Panc1 (cell line): Measurements from ENCODE around the gene HABP4. TPM values are rescaled to one million over a fixed set of nuclear protein-coding genes. Genes with fewer than 3 reads are reported as not detected.

Source experiments
- ATAC-seq: fragments of 200-7000 bp; cut with Tn5 transposase; 2 replicates; pipeline ENCODE4 v1.9.1; 2020; ENCODE audit warnings: mild to moderate bottlenecking, moderate library complexity
- BruUV-seq: library from RNA; stranded (reverse); fragments of 400-500 nt; replicated peaks from 2 replicates; lab custom pipeline; 2021; lab: Mats Ljungman, UMichigan
- CTCF ChIA-PET: fragments of 300-600 bp; sonication (Branson Sonifier 250); formaldehyde crosslinking; loops from one replicate; lab custom pipeline; 2022; ENCODE audit warnings: antibody characterized with exemption; lab: Charles Lee
- POLR2A ChIA-PET: fragments of 300-600 bp; sonication (Branson Sonifier 250); formaldehyde crosslinking; loops from one replicate; lab custom pipeline; 2022; ENCODE audit warnings: antibody characterized with exemption; lab: Charles Lee
- DNase-seq: peaks from one replicate; pipeline ENCODE4 v3.0.0-alpha.2; 2010; ENCODE audit warnings: low read depth, low spot score
- H3K27ac ChIP-seq: 2 replicates; pipeline ENCODE4 v1.5.1; 2011; ENCODE audit warnings: mild to moderate bottlenecking, low read length, inconsistent platforms
- H3K27me3 ChIP-seq: fragments of 200-500 bp; sonication (Bioruptor generic); 2 replicates; pipeline ENCODE4 v1.6.0; 2014; ENCODE audit warnings: low read length, inconsistent platforms; ENCODE audit not compliant: control insufficient read depth, insufficient read depth
- H3K36me3 ChIP-seq: fragments of 200-500 bp; sonication (Bioruptor generic); 2 replicates; pipeline ENCODE4 v1.5.1; 2014; ENCODE audit warnings: inconsistent platforms, mild to moderate bottlenecking, low read length, moderate library complexity; ENCODE audit not compliant: control insufficient read depth, insufficient read depth
- H3K4me1 ChIP-seq: 2 replicates; pipeline ENCODE4 v1.5.1; 2011; ENCODE audit warnings: inconsistent platforms, mild to moderate bottlenecking, low read length, moderate library complexity; ENCODE audit not compliant: control insufficient read depth, insufficient read depth
- H3K4me3 ChIP-seq, 2 experiments: 2 replicates each; pipeline ENCODE4 v1.5.1; 2011 to 2012; ENCODE audit warnings: low read depth in 2 of 2, low read length in 2 of 2, mild to moderate bottlenecking in 2 of 2, inconsistent platforms in 1 of 2, moderate library complexity in 1 of 2
- H3K9me3 ChIP-seq: fragments of 200-500 bp; sonication (Bioruptor generic); 2 replicates; pipeline ENCODE4 v1.5.1; 2014; ENCODE audit warnings: low read depth, mild to moderate bottlenecking, inconsistent platforms, low read length, moderate library complexity; ENCODE audit not compliant: control insufficient read depth, insufficient read depth
- CTCF ChIP-seq: fragments of 450-650 bp; IDR thresholded peaks from 2 replicates; pipeline ENCODE4 v1.5.1; 2017; ENCODE audit warnings: mild to moderate bottlenecking
- POLR2AphosphoS5 ChIP-seq: IDR thresholded peaks from 2 replicates; pipeline ENCODE4 v1.6.1; 2012; ENCODE audit warnings: mild to moderate bottlenecking, low read depth, low read length, moderate library complexity
- REST ChIP-seq, 2 experiments: IDR thresholded peaks; 2 replicates each; pipeline ENCODE4 v1.6.1; 2011 to 2012; ENCODE audit warnings: low read depth in 2 of 2, control low read depth in 1 of 2, low read length in 1 of 2, mild to moderate bottlenecking in 1 of 2, moderate library complexity in 1 of 2; ENCODE audit not compliant: insufficient read depth in 1 of 2
- SIN3A ChIP-seq: IDR thresholded peaks from 2 replicates; pipeline ENCODE4 v1.6.1; 2012; ENCODE audit warnings: low read depth, mild to moderate bottlenecking, low read length, moderate library complexity, borderline replicate concordance; ENCODE audit not compliant: insufficient read depth
- TCF7L2 ChIP-seq: IDR thresholded peaks from 2 replicates; pipeline ENCODE4 v1.6.1; 2011; ENCODE audit warnings: mild to moderate bottlenecking, low read depth, low read length, inconsistent platforms
- in situ Hi-C: cut with HindIII; loops from 2 replicates; pipeline ENCODE4 v1.10.0; 2016; ENCODE audit warnings: low sequenced_read_pairs, low pct_unique_long_range_greater_than_20kb
- intact Hi-C: fragments of 100-400 bp; cut with micrococcal nuclease; formaldehyde crosslinking; loops from one replicate; pipeline ENCODE4 v1.10.0; 2022; ENCODE audit not compliant: unreplicated experiment
- total RNA-seq: library from RNA; stranded (reverse); gene quantifications from one replicate; pipeline ENCODE4 v1.2.1, GENCODE V29; 2021; ENCODE audit not compliant: unreplicated experiment

Gene HABP4
- total RNA-seq, 1 experiment from 2014 or later = 32.3 TPM

- in situ Hi-C loops = no loop called here
- Histone ChIP-seq H3K27me3 (no peaks in the 10 kb centered on the region), H3K4me3 (no peak overlapping the region), H3K4me1 (no peaks in the 10 kb centered on the region), H3K27ac (no peak overlapping the region), H3K36me3 (no peaks in the 10 kb centered on the region), H3K9me3 (no peaks in the 10 kb centered on the region)
- intact Hi-C loops = no loop called here
- no peak for ATAC-seq
- ChIA-PET POLR2A (interaction anchor here (0.6 kb wide), 1 partner anchor 24 kb away, joined by 4 read pairs; no protein-coding TSS in a partner anchor), CTCF (no interaction called here)
- no TSS peak for BruUV-seq
- no peak for TF ChIP-seq TCF7L2
- no peak for DNase-seq
Measured at GRCh38 chr9:96519095-96519494, 69.1 kb downstream of the HABP4 start.

GRCh38 chr9:96519787-96520186 is 69.8 kb downstream of the HABP4 start:
- BruUV-seq = no TSS peak
- CTCF ChIA-PET = no interaction called here
- no peaks in the 10 kb centered on the region for H3K36me3 ChIP-seq
- TF ChIP-seq POLR2AphosphoS5 = no peak
- TF ChIP-seq REST (IDR thresholded peaks at IDR 0.05; ENCODE audit: insufficient read depth in 1 of 2, low read depth in 2 of 2, low read length in 1 of 2) = no peak
- TF ChIP-seq CTCF = no peak
- TF ChIP-seq SIN3A = no peak
- TF ChIP-seq TCF7L2 = no peak
- no peak overlapping the region for H3K4me3 ChIP-seq
- intact Hi-C loops = no loop called here
- ATAC-seq (no peak), DNase-seq (no peak)
- POLR2A ChIA-PET = interaction anchor here (0.6 kb wide), 1 partner anchor 23 kb away, joined by 4 read pairs; no protein-coding TSS in a partner anchor
- H3K27ac ChIP-seq = no peak overlapping the region
- no peaks in the 10 kb centered on the region for H3K9me3 ChIP-seq
- H3K27me3 ChIP-seq = no peaks in the 10 kb centered on the region
- no peaks in the 10 kb centered on the region for H3K4me1 ChIP-seq
- in situ Hi-C loops = no loop called here

GRCh38 chr9:96522366-96522765 is 72.4 kb downstream of the HABP4 start:
- POLR2A ChIA-PET = no interaction called here

More at GRCh38 chr9:96522366-96522765, 72.4 kb downstream of the HABP4 start:
- H3K9me3 ChIP-seq = no peaks in the 10 kb centered on the region
- no peak for DNase-seq
- BruUV-seq = no TSS peak
- H3K36me3 ChIP-seq = no peaks in the 10 kb centered on the region
- ATAC-seq = no peak
- in situ Hi-C loops (no loop called here), intact Hi-C loops (no loop called here)
- CTCF ChIA-PET = no interaction called here
- no peak overlapping the region for H3K4me3 ChIP-seq
- H3K27me3 ChIP-seq = no peaks in the 10 kb centered on the region
- H3K4me1 ChIP-seq = no peaks in the 10 kb centered on the region
- no peak overlapping the region for H3K27ac ChIP-seq
- TF ChIP-seq POLR2AphosphoS5 (no peak), TCF7L2 (no peak)
